ENCODE measurements around the gene PIP5KL1.

GRCh38 chr9:127925959-127926905 lies 4.3 kb downstream of the PIP5KL1 start:
- no peak for TF ChIP-seq FOXM1 (IDR thresholded peaks at IDR 0.05; ENCODE audit: borderline replicate concordance, low read depth)
- TF ChIP-seq TAF1 (IDR thresholded peaks at IDR 0.05; ENCODE audit: low read depth) = no peak
- no peak for TF ChIP-seq EP300 (IDR thresholded peaks at IDR 0.05; ENCODE audit: borderline replicate concordance)
- TF ChIP-seq CEBPB (IDR thresholded peaks at IDR 0.05) = no peak
